Coronary artery (tissue), 2 donors: ENCODE data around the gene TEX14.
"Not testable (repeated sequence)": the region's sequence is repeated elsewhere in the genome, so short reads cannot be mapped to it uniquely, and the experiment has no call there.

Experiments
- DNase-seq: peaks from one replicate; pipeline ENCODE4 v3.0.0-alpha.2; 2017; ENCODE audit warnings: low spot score
- H3K27ac ChIP-seq, 2 donors: fragments of 200-600 bp; sonication (generic); one replicate each; pipeline ENCODE4 v1.5.1; 2016 to 2019
- H3K4me3 ChIP-seq: fragments of 200-600 bp; sonication (generic); 2 replicates; pipeline ENCODE4 v1.5.1; 2016; ENCODE audit warnings: mild to moderate bottlenecking, moderate library complexity
- TF ChIP-seq, protein P1 (sequence below): fragments of 200-600 bp; sonication (generic); IDR thresholded peaks from one replicate; pipeline ENCODE4 v1.5.1; 2019; ENCODE audit warnings: antibody characterized with exemption

The TEX14 gene

DNA sequence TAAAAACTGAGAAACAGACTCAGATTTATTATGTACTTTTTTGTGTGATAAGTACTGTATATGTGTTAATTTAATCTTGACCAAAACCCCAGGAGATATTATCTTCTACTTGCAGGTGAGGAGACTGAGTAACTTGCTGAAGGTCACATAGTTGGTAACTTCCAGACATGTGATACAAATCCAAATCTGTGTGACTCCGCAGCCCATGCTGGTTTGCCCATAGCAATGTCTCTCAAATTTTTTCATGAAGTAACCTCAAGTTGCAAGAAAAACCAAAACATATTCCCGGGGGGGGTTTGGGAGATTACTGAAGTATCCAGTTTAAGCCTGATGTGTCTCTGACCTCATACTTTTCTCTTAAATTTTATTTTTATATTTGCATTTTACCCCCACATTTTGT is 3.3 kb downstream of the TEX14 start:
- TF ChIP-seq, protein P1, sequence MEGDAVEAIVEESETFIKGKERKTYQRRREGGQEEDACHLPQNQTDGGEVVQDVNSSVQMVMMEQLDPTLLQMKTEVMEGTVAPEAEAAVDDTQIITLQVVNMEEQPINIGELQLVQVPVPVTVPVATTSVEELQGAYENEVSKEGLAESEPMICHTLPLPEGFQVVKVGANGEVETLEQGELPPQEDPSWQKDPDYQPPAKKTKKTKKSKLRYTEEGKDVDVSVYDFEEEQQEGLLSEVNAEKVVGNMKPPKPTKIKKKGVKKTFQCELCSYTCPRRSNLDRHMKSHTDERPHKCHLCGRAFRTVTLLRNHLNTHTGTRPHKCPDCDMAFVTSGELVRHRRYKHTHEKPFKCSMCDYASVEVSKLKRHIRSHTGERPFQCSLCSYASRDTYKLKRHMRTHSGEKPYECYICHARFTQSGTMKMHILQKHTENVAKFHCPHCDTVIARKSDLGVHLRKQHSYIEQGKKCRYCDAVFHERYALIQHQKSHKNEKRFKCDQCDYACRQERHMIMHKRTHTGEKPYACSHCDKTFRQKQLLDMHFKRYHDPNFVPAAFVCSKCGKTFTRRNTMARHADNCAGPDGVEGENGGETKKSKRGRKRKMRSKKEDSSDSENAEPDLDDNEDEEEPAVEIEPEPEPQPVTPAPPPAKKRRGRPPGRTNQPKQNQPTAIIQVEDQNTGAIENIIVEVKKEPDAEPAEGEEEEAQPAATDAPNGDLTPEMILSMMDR, result no peak
- no peak overlapping the region for H3K27ac ChIP-seq
- no peak for DNase-seq
- H3K4me3 ChIP-seq, result no peak overlapping the region

DNA sequence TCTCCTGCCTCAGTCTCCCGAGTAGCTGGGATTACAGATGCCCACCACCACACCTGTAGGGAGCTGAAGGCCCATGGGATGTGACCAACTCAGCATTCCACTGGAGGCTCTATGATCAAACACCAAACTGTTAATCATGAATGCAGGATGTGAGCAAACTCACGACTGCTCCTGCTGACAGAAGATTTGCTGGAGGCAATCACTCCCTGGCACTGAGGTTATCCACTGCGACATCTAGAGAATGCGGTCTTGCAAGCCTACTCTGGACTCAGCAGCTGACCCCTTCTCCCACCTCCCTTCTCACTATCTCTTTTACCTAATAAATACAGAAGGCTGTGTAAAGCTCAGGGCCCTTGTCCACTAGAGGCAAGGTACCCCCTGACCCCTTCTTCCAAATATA is 4.9 kb downstream of the TEX14 start:
- TF ChIP-seq, protein P1, result no peak
- Histone ChIP-seq H3K4me3 (no peak overlapping the region), H3K27ac (no peak overlapping the region)
- DNase-seq, result no peak

DNA sequence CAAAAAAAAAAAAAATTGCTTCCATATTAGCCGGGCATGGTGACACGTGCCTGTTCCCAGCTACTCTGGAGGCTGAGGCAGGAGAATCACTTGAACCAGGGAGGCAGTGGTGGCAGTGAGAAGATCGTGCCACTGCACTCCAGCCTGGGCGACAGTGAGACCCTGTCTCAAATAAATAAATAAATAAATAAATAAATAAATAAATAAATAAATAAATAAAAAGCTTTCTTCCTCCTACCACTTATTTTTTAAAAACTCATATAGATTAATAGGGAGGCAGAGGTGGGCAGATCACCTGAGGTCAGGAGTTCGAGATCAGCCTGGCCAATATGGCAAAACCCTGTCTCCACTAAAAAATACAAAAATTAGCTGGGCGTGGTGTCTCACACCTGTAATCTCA is 7.4 kb downstream of the TEX14 start:
- H3K4me3 ChIP-seq, result not testable (repeated sequence)

DNA sequence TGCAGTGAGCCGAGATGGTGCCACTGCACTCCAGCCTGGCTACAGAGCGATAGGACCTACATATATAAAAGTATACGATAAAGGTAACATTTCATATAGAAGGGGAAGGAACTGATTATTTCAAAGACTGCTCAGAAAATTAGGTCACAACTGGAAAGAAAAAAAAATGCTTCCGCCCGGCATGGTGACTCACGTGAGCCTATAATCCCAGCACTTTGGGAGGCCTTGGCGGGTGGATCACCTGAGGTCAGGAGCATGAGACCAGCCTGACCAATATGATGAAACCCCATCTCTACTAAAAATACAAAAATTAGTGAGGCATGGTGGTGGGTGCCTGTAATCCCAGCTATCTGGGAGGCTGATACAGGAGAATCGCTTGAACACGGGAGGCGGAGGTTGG is 7.8 kb downstream of the TEX14 start:
- H3K27ac ChIP-seq, result no peak overlapping the region
- TF ChIP-seq, protein P1, result no peak
- no peak for DNase-seq
- H3K4me3 ChIP-seq, result no peak overlapping the region

More for the DNA sequence above, 7.4 kb downstream of the TEX14 start:
- not testable (repeated sequence) for H3K27ac ChIP-seq, DNase-seq

DNA sequence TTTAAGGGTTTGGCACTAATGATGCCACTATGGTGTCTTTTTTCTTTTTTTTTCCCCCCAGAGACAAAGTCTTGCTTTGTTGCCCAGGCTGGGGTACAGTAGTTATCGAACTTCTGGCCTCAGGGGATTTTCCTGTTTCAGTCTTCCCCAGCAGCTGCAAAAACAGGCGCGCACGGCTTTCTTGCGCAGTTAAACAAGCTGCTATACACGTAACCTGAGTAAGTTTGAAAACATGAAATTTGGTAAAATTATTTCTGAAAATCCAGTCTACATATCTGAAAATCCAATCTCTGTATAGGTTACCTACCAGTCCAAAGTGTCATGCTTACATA is 11.8 kb downstream of the TEX14 start:
- no peak overlapping the region for H3K27ac ChIP-seq

DNA sequence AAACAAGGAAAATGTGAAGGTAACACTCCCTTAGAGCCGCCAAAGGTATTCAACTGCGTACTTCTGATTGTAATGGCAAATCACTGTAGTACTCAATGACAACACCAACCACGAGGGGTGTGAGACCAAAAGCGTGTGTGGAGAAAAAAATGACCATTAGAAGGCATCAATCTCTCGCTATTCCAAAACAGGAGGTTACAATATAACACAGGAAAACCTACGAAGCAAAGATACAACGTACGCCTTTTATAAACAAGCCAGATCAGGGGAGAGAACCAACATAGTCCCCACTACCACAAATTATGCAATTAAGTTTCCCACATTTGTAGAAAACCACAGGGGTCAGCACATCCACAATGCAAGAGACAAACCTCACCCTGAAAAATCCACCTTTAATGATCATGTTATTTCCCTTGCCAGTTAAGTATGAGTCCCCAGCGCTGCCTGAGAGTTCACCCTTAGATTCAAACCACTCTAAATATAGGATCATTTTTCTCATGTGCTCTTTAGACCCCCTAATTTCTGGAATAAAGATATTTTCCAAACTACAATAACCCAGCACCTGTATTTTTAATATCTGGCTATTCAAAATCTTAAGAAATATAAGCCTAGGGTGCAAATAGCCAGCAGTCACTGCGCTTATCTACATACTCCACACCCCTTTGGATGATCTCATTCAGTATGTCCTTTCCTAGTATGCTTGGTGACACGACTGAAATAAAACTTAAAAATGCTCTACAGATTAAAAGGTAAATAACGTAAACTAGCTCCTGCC is 12.4 kb downstream of the TEX14 start:
- TF ChIP-seq, protein P1, result no peak
- Histone ChIP-seq H3K27ac (no peak overlapping the region), H3K4me3 (no peak overlapping the region)
- DNase-seq, result no peak

More for the DNA sequence above, 11.8 kb downstream of the TEX14 start:
- no peak for DNase-seq
- no peak overlapping the region for H3K4me3 ChIP-seq
- TF ChIP-seq, protein P1, result no peak

DNA sequence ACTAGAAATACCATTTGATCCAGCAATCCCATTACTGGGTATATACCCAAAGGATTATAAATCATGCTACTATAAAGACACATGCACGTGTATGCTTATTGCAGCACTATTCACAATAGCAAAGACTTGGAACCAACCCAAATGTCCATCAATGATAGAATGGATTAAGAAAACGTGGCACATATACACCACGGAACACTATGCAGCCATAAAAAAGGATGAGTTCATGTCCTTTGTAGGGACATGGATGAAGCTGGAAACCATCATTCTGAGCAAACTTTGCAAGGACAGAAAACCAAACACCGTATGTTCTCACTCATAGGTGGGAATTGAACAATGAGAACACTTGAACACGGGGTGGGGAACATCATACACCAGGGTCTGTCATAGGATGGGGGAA is 13.6 kb downstream of the TEX14 start:
- not testable (repeated sequence) for H3K27ac ChIP-seq, DNase-seq, H3K4me3 ChIP-seq

DNA sequence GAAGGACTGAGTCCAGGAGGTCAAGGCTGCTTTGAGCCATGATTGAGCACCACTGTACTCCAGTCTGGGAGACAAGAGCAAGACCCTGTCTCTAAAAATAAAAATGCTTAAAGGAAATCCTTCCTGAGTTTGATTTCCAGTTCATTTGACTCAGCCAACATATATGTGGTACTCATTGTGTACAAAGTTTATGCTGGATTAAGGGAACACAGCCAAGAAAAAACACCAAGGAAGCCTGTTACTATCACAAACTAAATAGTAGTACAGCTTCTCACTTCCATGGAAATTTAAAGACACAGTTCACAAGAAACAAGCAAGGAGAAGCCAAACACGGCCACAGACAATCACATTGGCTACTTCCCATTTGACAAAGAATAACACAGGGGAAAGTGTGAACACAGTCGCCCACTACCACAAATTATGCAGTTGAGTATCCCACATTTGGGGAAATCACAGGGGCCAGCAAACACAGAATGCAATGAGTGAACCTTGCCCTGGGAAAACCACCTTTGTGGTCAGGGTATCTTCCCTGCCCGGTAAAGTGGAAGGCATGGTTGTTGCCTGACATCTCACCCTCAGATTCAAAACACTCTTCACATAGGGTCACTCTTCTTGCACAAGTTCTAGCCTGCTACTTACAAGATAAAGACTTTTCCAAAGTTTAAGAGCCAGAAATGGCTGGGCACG is 14.5 kb downstream of the TEX14 start:
- no peak for DNase-seq
- no peak overlapping the region for H3K27ac ChIP-seq
- TF ChIP-seq, protein P1, result no peak

More for the DNA sequence above, 14.5 kb downstream of the TEX14 start:
- no peak overlapping the region for H3K4me3 ChIP-seq
